HG03097 (cell line): ENCODE data around the gene CTAG2.
"Not testable (repeated sequence)": the region's sequence is repeated elsewhere in the genome, so short reads cannot be mapped to it uniquely, and the experiment has no call there.

Experiments
- ATAC-seq: cut with Tn5 transposase; IDR thresholded peaks from one replicate; pipeline ENCODE4 v1.9.1; 2021; ENCODE audit not compliant: unreplicated experiment, low FRiP score

Gene CTAG2

DNA sequence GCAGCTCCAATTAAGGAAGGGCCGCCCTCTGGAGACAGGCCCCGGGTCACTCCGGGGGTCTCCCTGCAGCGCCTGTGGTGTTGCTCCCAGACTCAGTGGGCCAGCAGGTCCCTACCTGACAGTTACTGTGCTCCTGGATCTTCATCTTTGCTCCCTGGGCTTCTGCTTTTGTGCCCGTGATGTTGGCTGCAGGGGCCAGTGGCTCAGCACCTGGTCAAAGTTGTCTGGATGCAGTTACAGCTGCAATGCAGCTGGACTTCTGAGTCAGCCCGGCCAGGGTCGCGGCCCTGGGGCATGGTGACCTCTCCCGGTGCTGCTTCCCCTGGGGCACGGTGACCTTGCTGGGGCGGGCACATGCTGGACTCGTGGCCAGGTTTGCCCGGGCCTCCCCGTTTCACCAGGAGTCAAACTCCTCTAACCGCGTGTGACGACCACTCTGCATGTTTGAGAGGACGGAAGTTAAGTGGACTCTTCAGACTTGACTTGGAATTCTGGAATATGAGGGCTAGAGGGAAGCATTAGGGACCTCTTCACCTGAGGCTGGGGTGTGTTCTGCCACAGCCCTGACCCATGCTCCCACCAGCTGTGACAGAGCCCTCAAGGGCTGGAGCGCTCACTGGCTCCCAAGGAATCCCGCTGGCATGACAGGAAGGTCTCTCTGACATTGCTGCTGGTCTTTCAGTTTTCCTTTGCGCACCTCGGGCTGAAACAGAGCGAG, 3.7 kb downstream of the CTAG2 start:
- ATAC-seq, result no peak

DNA sequence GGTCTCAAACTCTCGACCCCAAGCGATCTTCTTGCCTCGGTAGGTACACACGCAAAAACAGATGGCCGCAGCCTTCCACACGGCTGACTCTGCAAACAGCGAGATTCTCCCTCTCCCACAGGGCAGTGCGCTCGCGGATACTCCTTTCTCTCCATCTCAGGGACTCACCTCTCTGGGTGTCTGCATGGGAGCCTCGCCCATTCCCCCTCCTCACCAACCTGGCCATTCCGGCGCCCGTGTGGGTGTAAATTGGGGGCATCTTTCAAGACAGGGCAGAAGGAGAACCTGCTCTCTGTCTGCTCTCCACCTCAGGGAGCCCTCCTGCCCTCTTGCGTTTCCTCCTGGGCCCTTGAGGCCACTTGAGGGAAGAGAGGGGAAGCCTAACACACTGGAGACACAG, 4.4 kb downstream of the CTAG2 start:
- no peak for ATAC-seq

DNA sequence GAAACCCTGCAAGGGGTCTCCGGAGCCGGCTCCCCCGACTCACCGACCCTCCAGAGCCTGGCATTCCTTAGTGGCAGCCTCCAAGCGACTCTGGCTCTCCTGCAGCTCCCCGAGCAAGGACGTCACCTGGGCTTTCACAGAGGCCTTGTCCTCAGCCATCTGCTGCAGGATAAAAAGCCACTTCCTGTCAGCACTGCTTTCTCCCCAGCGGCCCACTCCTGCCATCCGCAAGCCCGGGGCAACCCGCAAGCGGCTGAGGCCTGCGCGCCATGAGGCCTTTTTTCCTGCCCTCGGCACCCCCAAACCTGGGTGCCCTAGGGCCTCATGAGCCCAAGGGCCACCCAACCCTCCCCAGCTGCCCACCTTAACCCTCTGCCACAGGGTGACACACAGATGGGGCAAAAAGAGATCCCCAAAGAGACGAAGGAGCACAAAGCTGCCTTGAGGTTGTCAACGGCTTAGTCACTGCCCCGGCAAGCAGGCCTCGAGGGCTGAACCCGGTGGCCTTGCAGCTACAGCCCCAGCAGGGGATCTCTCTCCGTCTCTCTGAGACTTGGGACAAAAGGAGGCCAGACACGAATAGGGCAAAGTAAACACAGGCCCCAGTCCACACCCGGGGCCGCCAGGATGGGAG, 7.5 kb downstream of the CTAG2 start:
- not testable (repeated sequence) for ATAC-seq

DNA sequence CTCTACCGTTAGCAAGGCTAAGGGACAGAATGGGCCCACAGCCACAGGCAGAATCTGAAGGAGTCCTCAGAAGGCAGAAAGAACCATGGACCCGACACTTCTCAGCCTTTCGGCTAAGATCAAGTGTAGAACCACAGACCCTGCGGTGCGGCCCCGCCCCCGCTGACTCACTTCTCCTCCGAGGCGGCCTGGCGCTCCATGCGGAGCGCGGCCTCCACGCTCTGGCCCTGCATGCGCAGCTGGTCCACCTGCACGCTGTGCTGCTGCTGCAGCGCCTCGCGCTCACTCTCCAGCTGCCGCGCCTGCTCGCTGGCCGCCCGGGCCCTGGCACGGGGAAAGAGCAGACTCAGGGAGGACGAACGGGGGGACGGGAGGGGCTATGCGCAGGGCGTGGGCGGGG, 9.7 kb downstream of the CTAG2 start:
- not testable (repeated sequence) for ATAC-seq

DNA sequence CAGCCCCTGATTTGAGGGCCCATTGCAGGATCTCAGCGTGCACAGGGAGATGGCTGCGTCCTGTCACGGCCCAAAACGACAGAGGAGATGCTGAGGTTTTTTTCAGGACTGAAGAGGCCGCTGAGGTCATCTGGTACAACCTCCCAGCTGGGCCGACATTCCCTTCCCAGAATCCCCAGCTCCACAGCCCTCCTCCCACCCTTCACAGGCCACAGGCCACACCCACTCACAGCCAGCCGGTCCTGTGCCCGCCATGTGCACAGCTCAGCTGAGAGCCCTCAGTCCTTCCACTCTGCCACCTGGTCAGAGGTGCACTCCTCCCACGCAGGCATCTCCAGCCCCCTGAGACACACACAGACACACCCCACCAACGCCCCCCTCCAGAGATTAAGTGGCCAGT, 11.6 kb downstream of the CTAG2 start:
- ATAC-seq, result not testable (repeated sequence)

DNA sequence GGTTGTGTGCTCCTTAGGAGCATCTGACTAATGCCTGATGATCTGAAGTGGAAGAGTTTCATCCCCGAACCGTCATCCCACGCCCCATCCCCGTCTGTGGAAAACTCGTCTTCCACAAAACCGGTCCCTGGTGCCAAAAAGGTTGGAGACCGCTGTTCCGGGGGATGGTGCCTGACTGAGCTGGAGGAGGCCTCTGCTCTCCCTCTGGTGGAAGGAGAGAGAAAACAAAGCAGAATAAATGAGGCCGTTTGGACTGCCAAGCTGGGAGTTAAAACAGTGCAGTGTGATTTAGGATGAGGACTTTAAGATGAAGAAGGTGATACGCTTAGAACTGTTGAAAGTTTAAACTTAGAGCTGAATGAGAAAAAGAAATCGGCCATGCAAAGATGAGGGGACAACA, 19.7 kb downstream of the CTAG2 start:
- not testable (repeated sequence) for ATAC-seq

DNA sequence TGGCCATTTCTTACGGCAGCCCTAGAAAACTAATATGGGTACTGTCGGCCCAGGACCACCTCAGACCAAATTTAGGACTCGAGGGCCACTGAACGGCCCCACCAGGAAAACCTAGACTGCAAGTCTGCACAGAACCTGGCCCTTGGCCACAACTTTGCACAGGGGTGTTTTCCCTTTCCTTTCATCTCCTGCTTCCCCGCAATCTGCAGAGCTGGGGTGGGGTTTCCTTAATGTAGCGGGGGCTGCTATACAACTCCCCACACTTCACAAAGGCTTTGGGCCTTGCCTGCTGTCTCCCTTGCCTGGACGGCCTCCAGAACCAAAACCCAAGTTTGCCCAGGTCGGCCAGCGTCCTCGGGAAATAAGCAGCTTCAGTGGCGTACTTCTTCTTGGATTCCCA, 22.4 kb downstream of the CTAG2 start:
- ATAC-seq, result not testable (repeated sequence)

DNA sequence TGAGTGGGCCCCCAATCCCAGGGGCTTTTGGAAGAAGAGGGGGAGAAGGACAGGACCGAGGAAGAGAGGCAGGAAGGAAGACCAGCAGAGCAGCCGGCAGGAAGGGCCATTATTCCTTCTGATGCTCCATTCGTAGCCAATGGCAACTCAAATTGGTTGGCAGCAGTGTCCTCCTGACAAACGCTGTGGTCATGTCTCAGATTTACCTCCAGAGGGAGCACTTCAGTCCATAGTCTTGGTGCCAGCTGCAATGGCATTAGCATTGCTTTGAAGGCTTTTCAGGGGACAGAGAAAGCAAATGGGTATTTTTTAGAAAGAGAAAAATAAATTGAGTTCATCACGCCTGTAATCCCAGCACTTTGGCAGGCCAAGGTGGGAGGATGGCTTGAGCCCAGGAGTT, 24.4 kb downstream of the CTAG2 start:
- not testable (repeated sequence) for ATAC-seq

DNA sequence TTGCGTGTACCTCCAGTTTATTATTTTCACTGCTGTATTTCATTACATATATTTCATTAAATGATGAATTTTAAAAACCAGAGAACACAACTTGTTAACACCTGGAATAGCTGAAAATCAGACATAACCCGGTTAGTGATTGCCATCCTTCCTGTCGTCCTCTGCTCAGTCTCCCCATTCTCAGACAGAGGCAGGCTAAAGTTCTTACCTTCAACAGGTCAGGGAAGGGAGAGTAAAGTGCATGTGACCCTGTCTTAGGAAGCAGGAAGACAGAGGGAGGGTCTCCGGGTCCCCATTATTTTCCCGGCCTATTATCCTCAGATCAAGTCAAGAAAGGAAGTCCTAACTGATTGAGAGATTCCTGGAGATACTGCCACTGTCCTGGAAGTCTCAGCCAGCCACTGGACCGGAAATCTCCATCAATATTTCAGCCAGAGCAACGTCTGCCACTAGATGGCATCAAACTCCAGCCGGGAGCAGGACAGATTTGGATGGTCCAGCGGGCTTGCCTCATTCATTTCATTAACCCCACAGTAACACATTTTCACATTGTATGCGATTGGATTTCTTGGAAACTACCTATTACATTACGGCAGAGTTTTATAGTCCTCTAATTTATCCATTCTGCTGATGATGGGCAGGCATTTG, 32.5 kb downstream of the CTAG2 start:
- not testable (repeated sequence) for ATAC-seq

DNA sequence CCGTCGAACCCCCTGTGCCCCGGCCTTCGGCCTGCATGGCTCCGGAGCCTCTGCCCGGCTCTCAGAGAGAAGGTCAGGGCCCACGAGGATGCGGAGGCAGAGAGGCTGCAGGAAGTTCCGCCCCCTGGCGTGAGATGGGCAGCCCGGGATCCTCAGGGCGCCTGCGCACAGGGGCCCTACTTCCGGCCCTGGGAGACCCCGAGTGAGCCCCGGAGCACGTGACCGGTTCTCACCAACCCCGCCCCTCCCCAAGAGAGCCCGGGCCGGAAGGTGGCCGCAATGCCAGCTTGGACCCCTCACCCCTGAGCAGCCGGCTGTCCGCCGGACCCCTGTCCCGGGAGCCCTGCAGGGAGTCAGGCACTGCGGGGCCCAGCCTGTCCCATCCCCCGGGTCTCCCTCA, 34.2 kb downstream of the CTAG2 start, which contains the start of gene CTAG1B:
CTAG1B (minus strand) TSS at position 101 of the 400 bp plus-strand sequence; CDS start at position 37, 64 bp downstream.
- ATAC-seq, result not testable (repeated sequence)

DNA sequence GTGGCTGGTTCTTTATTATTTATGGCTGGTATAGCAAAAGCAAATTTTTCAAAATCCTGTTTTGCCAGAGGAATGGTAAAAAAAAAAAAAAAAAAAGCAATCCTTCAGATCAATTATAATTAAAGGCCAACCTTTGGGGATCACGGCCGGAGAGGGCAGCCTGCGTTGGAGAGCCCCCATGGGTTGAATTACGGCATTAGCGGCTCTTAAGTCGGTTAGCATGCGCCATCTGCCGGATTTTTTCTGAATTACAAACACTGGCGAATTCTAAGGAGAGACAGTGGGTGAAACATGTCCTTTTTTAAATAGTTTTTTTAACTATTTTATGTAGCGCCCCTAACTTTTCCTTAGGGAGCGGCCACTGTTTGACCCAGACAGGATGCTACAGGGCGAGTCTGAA, 39.8 kb downstream of the CTAG2 start:
- not testable (repeated sequence) for ATAC-seq

DNA sequence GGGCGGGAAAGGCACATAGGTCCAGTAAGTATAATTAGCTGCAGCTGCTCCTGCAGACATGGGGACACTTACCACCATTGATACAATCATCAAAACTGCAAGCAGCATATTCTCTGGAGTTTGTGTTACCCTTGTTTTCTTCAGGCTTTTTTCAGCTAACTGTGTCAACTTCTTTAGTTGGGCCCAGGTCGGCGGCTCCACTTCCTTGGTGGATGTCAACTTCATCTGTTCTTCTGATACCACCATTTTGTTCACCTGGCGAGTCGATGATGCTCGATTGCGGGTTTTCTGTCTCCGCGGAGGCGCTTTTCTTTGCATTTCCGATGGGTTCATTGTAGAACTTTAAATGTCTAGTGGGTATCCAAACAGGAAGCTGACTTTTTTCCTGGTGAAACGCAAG, 42.2 kb downstream of the CTAG2 start:
- ATAC-seq, result not testable (repeated sequence)

DNA sequence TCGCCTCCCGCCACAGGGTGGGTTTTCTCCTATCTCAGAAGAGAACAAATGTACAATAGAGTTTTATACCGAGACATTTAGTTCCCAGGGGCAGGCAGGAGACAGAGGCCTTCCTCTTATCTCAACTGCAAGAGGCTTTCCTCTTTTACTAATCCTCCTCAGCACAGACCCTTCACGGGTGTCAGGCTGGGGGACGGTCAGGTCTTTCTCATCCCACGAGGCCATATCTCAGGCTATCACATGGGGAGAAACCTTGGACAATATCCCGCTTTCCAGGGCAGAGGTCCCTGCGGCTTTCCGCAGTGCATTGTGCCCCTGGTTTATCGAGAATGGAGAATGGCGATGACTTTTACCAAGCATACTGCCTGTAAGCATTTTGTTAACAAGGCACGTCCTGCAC, 44.6 kb downstream of the CTAG2 start:
- ATAC-seq, result not testable (repeated sequence)

DNA sequence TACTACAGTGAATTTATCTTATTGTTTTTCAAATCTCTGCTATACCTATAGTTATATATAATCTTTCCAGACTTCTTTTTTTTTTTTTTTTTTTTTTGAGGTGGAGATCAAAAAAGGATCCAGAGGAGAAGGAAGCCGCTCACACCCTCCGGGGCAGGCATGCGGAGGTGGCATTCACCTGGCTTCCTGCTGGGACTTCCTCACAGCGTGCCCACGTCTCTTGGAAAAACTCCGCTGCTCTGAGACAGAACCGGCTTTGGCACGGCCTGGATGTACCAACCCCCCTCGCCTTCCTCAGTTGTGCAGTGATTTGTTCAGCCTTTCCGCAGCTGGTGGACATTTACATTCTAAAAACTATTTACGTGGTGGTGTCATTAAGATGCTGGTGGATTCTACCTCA, 45.4 kb downstream of the CTAG2 start:
- ATAC-seq, result not testable (repeated sequence)

DNA sequence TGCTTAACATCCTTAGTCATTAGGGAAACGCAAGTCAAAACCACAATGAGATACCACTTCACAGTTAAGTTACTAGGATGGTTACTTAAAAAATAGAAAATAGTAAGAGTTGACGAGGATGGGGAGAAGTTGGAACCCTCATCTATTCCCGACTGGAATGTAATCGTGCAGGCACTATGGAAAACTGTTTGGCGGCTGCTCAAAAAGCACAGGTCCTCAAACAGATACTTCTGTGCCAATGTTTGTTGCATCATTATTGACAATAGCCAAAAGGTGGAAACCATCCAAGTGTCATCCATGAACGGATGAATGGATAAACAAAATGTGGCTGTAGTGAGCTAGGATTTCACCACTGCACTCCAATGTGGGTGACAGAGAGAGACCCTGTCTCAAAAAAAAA, 46.0 kb downstream of the CTAG2 start:
- ATAC-seq, result no peak

DNA sequence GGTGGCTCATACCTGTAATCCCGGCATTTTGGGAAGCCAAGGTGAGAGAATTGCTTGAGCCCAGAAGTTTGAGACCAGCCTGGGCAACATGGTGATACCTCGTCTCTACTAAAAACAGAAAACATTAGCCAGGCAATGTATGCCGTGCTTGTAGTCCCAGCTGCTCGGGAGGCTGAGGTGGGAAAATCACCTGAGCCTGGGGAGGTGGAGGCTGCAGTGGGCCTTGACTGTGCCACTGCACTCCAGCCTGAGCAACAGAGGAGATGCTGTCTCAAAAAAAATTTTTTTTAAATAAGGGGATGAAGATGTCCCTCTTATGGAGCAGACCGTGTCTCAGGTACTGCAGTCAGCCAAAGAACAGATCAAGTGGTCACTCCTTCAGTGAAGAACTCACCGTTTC, 47.8 kb downstream of the CTAG2 start:
- no peak for ATAC-seq

DNA sequence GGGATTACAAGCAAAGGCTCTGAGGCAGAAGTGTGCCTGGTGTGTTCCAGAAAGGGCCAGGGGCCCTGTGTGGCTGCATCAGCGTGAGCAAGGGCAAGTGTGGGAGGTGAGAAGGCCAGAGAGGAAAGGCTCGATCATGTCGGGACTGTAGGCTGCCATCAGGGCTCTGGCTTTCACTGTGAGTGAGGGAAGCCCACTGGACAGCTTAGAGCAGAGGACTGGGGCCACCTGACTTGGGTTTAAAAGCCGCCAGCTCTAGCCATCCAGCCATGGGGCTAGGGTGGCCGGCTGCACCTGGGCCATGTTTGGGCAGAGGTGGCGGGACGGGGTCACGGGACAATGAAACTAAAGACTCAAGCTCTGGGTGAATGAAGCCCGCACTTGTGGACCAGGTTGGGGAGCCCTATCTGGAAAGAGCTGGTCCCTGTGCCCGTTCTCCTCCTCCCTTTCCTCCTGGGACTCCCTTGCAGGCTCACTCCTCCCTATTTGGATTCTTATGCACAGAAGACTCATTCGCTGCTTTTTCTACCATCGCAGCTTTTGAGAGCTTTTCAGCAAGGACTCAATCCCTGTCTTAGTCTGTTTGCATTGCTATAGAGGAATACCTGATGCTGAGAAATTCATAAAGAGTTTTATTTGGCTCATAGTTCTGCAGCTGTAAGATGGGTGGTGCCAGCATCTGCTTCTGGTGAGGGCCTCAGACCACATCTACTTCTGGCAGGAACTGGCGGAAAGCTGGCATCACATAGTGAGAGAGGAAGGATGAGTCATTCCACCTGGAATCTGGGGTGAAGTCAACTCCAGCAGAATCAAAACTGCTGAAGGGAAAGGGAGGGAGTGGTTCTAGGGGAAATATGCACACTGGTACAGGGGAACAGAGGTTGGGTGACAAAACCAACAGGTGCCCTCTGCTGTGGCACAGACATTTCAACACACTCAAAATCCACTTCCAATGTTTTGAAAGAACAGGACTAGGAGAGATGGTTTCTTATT, 49.6 kb downstream of the CTAG2 start:
- ATAC-seq, result no peak

DNA sequence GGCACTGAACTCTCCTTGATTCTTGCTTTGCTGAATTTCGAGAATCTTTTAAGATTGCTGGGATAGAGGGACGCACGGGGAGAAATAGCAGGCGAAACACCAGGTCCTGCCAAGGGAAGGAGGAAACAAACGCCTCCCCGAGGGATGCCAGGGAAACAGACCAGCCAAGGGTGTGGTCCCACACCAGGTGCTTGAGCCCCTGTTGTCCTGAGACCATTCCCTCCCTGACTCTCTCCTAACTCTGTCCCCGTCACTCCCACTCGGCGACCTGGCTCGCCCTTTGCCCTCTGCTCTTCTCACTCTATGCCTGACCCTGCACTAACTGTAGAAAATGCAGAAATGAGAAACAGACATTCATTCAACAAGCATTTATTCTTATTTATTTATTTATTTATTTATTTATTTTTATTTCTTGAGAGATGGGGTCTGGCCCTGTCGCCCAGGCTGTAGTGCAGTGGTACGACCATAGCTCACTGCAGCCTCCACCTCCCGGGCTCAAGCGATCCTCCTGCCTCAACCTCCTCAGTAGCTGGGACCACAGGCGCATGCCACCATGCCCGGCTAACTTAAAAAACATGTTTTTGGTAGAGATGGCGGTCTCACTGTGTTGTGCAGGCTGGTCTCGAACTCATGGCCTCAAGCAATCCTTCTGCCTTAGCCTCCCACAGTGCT, 50.5 kb downstream of the CTAG2 start:
- no peak for ATAC-seq

DNA sequence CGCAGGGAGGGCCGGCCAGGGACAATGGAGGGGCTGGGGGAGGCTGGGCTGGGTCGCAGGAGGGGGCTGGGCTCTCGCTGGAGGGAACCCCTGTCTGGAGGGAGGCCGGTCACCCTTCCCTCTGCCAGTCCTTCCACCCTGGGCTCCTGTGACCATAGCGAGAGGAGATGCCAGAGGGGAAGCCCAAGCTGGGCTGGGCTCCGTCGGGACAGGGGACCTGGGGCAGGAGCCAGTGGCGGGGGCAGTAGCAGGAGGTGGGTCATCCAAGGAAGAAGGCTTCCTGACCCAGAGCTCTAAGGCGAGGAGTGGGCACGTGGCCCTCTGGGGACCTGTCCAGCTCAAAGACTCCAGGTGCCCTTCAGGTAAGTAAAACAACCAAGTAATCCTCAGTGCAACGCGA, 51.2 kb downstream of the CTAG2 start:
- ATAC-seq, result no peak
